Neutrophil (primary cell): ENCODE measurements around the gene PPP4R3A.
"Not testable (repeated sequence)": the region's sequence is repeated elsewhere in the genome, so short reads cannot be mapped to it uniquely, and the experiment has no call there.

Experiments
- H3K27ac ChIP-seq: fragments of 200-600 bp; sonication (generic); 2 replicates; pipeline ENCODE4 v1.5.1; 2016; ENCODE audit warnings: mild to moderate bottlenecking, moderate library complexity
- H3K27me3 ChIP-seq: fragments of 200-600 bp; sonication (generic); 2 replicates; pipeline ENCODE4 v1.6.0; 2016; ENCODE audit warnings: mild to moderate bottlenecking
- H3K36me3 ChIP-seq: fragments of 200-600 bp; sonication (generic); 2 replicates; pipeline ENCODE4 v1.5.1; 2017
- H3K4me1 ChIP-seq, 2 experiments: fragments of 200-600 bp in 1 of 2; sonication (generic) in 1 of 2; 1 replicate in 1 of 2; 2 replicates in 1 of 2; pipeline versions ENCODE4 v1.5.1 to v1.6.1; 2013 to 2016; ENCODE audit warnings: low read depth in 1 of 2, low read length in 1 of 2, mild to moderate bottlenecking in 1 of 2, moderate library complexity in 1 of 2; ENCODE audit not compliant: control insufficient read depth in 1 of 2, insufficient read depth in 1 of 2
- H3K4me3 ChIP-seq, 2 experiments: fragments of 200-600 bp in 1 of 2; sonication (generic) in 1 of 2; 1 replicate in 1 of 2; 2 replicates in 1 of 2; pipeline ENCODE4 v1.5.1; 2013 to 2016; ENCODE audit warnings: low read depth in 1 of 2, low read length in 1 of 2, mild to moderate bottlenecking in 1 of 2, moderate library complexity in 1 of 2
- H3K9me3 ChIP-seq: fragments of 200-600 bp; sonication (generic); 2 replicates; pipeline ENCODE4 v1.5.1; 2016
- TF ChIP-seq, protein P1 (sequence below): fragments of 200-600 bp; sonication (generic); IDR thresholded peaks from 2 replicates; pipeline ENCODE4 v1.5.1; 2016; ENCODE audit warnings: antibody characterized with exemption

The PPP4R3A gene

GRCh38 chr14:91545204-91545603 is 35.1 kb upstream of the PPP4R3A start:
- H3K4me3 ChIP-seq = no peak overlapping the region
- no peaks in the 10 kb centered on the region for H3K4me1 ChIP-seq
- H3K27ac ChIP-seq = no peak overlapping the region
- no peaks in the 10 kb centered on the region for H3K27me3 ChIP-seq
- TF ChIP-seq, protein P1, sequence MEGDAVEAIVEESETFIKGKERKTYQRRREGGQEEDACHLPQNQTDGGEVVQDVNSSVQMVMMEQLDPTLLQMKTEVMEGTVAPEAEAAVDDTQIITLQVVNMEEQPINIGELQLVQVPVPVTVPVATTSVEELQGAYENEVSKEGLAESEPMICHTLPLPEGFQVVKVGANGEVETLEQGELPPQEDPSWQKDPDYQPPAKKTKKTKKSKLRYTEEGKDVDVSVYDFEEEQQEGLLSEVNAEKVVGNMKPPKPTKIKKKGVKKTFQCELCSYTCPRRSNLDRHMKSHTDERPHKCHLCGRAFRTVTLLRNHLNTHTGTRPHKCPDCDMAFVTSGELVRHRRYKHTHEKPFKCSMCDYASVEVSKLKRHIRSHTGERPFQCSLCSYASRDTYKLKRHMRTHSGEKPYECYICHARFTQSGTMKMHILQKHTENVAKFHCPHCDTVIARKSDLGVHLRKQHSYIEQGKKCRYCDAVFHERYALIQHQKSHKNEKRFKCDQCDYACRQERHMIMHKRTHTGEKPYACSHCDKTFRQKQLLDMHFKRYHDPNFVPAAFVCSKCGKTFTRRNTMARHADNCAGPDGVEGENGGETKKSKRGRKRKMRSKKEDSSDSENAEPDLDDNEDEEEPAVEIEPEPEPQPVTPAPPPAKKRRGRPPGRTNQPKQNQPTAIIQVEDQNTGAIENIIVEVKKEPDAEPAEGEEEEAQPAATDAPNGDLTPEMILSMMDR = no peak
- no peaks in the 10 kb centered on the region for H3K36me3 ChIP-seq
- H3K9me3 ChIP-seq = no peaks in the 10 kb centered on the region

GRCh38 chr14:91536327-91536726 is 26.2 kb upstream of the PPP4R3A start:
- Histone ChIP-seq H3K4me3 (no peak overlapping the region), H3K4me1 (no peaks in the 10 kb centered on the region), H3K27me3 (no peaks in the 10 kb centered on the region), H3K36me3 (no peaks in the 10 kb centered on the region), H3K27ac (no peak overlapping the region), H3K9me3 (no peaks in the 10 kb centered on the region)
- TF ChIP-seq, protein P1 = no peak

DNA sequence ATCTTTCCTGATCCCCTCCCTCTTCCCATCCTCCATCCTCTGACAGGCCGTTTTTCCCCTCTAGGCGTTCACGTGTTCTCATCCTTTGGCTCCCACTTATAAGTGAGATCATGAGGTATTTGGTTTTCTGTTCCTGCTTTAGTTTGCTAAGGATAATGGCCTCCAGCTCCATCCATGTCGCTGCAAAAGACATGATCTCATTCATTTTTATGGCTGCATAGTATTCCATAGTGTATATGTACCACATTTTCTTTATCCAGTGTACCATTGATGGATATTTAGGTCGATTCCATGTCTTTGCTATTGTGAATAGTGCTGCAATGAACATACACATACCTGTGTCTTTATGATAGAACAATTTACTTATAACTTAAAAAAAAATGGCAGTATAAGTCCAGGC is 23.9 kb upstream of the PPP4R3A start:
- H3K27me3 ChIP-seq, H3K9me3 ChIP-seq, H3K36me3 ChIP-seq, H3K4me3 ChIP-seq, H3K27ac ChIP-seq, H3K4me1 ChIP-seq: not testable (repeated sequence)

GRCh38 chr14:91533623-91534022 is 23.5 kb upstream of the PPP4R3A start:
- Histone ChIP-seq H3K27me3 (no peaks in the 10 kb centered on the region), H3K4me1 (no peaks in the 10 kb centered on the region), H3K36me3 (no peaks in the 10 kb centered on the region), H3K9me3 (no peaks in the 10 kb centered on the region), H3K27ac (no peak overlapping the region), H3K4me3 (no peak overlapping the region)
- TF ChIP-seq, protein P1 = no peak

- H3K27ac ChIP-seq = no peak overlapping the region
- no peak overlapping the region for H3K4me3 ChIP-seq
- TF ChIP-seq, protein P1 = no peak
- H3K9me3 ChIP-seq = no peaks in the 10 kb centered on the region
- H3K4me1 ChIP-seq = peaks cover 10 to 14% of the 10 kb centered on the region in 2 experiments
- no peaks in the 10 kb centered on the region for H3K36me3 ChIP-seq
- H3K27me3 ChIP-seq = no peaks in the 10 kb centered on the region
These were observed 13.9 kb upstream of the PPP4R3A start for GRCh38 chr14:91523972-91524371.

- Histone ChIP-seq H3K36me3 (no peaks in the 10 kb centered on the region), H3K27ac (peak overlapping the region; percentile 91), H3K4me3 (no peak overlapping the region), H3K9me3 (no peaks in the 10 kb centered on the region), H3K4me1 (peaks cover 10 to 14% of the 10 kb centered on the region in 2 experiments), H3K27me3 (peaks cover 11% of the 10 kb centered on the region)
- TF ChIP-seq, protein P1 = peak; percentile 18
These were observed 11.0 kb upstream of the PPP4R3A start for GRCh38 chr14:91521061-91521640.
